ENCODE results near the gene SETD1B. TPM values are rescaled to one million over a fixed set of nuclear protein-coding genes. Genes with fewer than 3 reads are reported as not detected.

The SETD1B gene
- polyA plus RNA-seq, 1 donor from 2014 or later: 2.6 TPM

GRCh38 chr12:121816925-121817647, 13.3 kb downstream of the SETD1B start:
- Histone ChIP-seq H3K79me2 (replicated peaks; ENCODE audit: insufficient read depth, low read length) (peaks cover 24% of the 10 kb centered on the region), H3K4me2 (ENCODE audit: low read length) (no peak overlapping the region), H3F3A (ENCODE audit: insufficient read depth, low read length, poor library complexity, severe bottlenecking) (no peaks in the 10 kb centered on the region), H3K9me2 (ENCODE audit: insufficient read depth, low read length) (no peaks in the 10 kb centered on the region), H3K36me3 (ENCODE audit: insufficient read depth, low read length) (no peaks in the 10 kb centered on the region), H2AFZ (ENCODE audit: low read depth, low read length) (no peak overlapping the region), H3K4me3 (ENCODE audit: low read length) (no peak overlapping the region), H3K9ac (ENCODE audit: low read length) (no peak overlapping the region), H3K27me3 (ENCODE audit: insufficient read depth, low read depth, low read length) (no peaks in the 10 kb centered on the region), H3K9me3 (ENCODE audit: low read length) (no peaks in the 10 kb centered on the region), H4K20me1 (ENCODE audit: insufficient read depth) (peaks cover 13% of the 10 kb centered on the region), H3K27ac (ENCODE audit: low read length) (no peak overlapping the region)
- TF ChIP-seq EP300 (conservative IDR thresholded peaks at IDR 0.05; ENCODE audit: poor library complexity, severe bottlenecking): no peak
- TF ChIP-seq TAF1 (IDR thresholded peaks at IDR 0.05; ENCODE audit: low read depth): no peak
- TF ChIP-seq, protein P1, sequence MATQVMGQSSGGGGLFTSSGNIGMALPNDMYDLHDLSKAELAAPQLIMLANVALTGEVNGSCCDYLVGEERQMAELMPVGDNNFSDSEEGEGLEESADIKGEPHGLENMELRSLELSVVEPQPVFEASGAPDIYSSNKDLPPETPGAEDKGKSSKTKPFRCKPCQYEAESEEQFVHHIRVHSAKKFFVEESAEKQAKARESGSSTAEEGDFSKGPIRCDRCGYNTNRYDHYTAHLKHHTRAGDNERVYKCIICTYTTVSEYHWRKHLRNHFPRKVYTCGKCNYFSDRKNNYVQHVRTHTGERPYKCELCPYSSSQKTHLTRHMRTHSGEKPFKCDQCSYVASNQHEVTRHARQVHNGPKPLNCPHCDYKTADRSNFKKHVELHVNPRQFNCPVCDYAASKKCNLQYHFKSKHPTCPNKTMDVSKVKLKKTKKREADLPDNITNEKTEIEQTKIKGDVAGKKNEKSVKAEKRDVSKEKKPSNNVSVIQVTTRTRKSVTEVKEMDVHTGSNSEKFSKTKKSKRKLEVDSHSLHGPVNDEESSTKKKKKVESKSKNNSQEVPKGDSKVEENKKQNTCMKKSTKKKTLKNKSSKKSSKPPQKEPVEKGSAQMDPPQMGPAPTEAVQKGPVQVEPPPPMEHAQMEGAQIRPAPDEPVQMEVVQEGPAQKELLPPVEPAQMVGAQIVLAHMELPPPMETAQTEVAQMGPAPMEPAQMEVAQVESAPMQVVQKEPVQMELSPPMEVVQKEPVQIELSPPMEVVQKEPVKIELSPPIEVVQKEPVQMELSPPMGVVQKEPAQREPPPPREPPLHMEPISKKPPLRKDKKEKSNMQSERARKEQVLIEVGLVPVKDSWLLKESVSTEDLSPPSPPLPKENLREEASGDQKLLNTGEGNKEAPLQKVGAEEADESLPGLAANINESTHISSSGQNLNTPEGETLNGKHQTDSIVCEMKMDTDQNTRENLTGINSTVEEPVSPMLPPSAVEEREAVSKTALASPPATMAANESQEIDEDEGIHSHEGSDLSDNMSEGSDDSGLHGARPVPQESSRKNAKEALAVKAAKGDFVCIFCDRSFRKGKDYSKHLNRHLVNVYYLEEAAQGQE (IDR thresholded peaks at IDR 0.05; ENCODE audit: borderline replicate concordance): no peak
- no peak for TF ChIP-seq POLR2AphosphoS5 (IDR thresholded peaks at IDR 0.05)
- TF ChIP-seq SMC3 (conservative IDR thresholded peaks at IDR 0.05; ENCODE audit: poor library complexity): no peak
- TF ChIP-seq CTCF (IDR thresholded peaks at IDR 0.05; ENCODE audit: poor library complexity, severe bottlenecking): no peak
- no peak for TF ChIP-seq RAD21 (conservative IDR thresholded peaks at IDR 0.05)
- TF ChIP-seq EZH2 (IDR thresholded peaks at IDR 0.05; ENCODE audit: borderline replicate concordance, insufficient read depth, low read length, poor library complexity, severe bottlenecking): no peak
- TF ChIP-seq MXI1 (conservative IDR thresholded peaks at IDR 0.05; ENCODE audit: poor library complexity, severe bottlenecking): no peak

GRCh38 chr12:121817648-121818043, 13.8 kb downstream of the SETD1B start:
- H3K9me3 ChIP-seq (ENCODE audit: low read length): no peaks in the 10 kb centered on the region
- no peak overlapping the region for H3K4me2 ChIP-seq (ENCODE audit: low read length)
- H3K27ac ChIP-seq (ENCODE audit: low read length): no peak overlapping the region
- H3F3A ChIP-seq (ENCODE audit: insufficient read depth, low read length, poor library complexity, severe bottlenecking): no peaks in the 10 kb centered on the region
- no peak overlapping the region for H3K4me3 ChIP-seq (ENCODE audit: low read length)
- H3K9ac ChIP-seq (ENCODE audit: low read length): no peak overlapping the region
- no peaks in the 10 kb centered on the region for H3K36me3 ChIP-seq (ENCODE audit: insufficient read depth, low read length)
- H2AFZ ChIP-seq (ENCODE audit: low read depth, low read length): no peak overlapping the region
- H3K27me3 ChIP-seq (ENCODE audit: insufficient read depth, low read depth, low read length): no peaks in the 10 kb centered on the region
- H3K9me2 ChIP-seq (ENCODE audit: insufficient read depth, low read length): no peaks in the 10 kb centered on the region
- peaks cover 7% of the 10 kb centered on the region for H4K20me1 ChIP-seq (ENCODE audit: insufficient read depth)
- TF ChIP-seq EZH2 (IDR thresholded peaks at IDR 0.05; ENCODE audit: borderline replicate concordance, insufficient read depth, low read length, poor library complexity, severe bottlenecking) (no peak), CTCF (IDR thresholded peaks at IDR 0.05; ENCODE audit: poor library complexity, severe bottlenecking) (no peak), SMC3 (conservative IDR thresholded peaks at IDR 0.05; ENCODE audit: poor library complexity) (no peak), EP300 (conservative IDR thresholded peaks at IDR 0.05; ENCODE audit: poor library complexity, severe bottlenecking) (no peak), TAF1 (IDR thresholded peaks at IDR 0.05; ENCODE audit: low read depth) (no peak), MXI1 (conservative IDR thresholded peaks at IDR 0.05; ENCODE audit: poor library complexity, severe bottlenecking) (no peak), RAD21 (conservative IDR thresholded peaks at IDR 0.05) (no peak), POLR2AphosphoS5 (IDR thresholded peaks at IDR 0.05) (no peak)
- TF ChIP-seq, protein P1 (IDR thresholded peaks at IDR 0.05; ENCODE audit: borderline replicate concordance): no peak
- peaks cover 19% of the 10 kb centered on the region for H3K79me2 ChIP-seq (replicated peaks; ENCODE audit: insufficient read depth, low read length)

All from neural cell (in vitro differentiated cells).